Retinal pigment epithelial cell (primary cell): ENCODE results near the gene NPAS3.
A peak's percentile ranks its signal among the peaks of the same experiment; 100 is the strongest.

ENCODE experiments used
- DNase-seq: peaks from one replicate; pipeline ENCODE4 v3.0.0-alpha.2; 2010; ENCODE audit warnings: low read depth
- H3K4me3 ChIP-seq: 2 replicates; pipeline ENCODE4 v1.5.1; 2011; ENCODE audit warnings: mild to moderate bottlenecking, low read length, control low read depth, moderate library complexity
- TF ChIP-seq, protein P1 (sequence below): conservative IDR thresholded peaks from 2 replicates; pipeline ENCODE4 v1.5.1; 2011; ENCODE audit warnings: low read depth, low read length, control low read depth, inconsistent platforms

NPAS3 gene

DNA sequence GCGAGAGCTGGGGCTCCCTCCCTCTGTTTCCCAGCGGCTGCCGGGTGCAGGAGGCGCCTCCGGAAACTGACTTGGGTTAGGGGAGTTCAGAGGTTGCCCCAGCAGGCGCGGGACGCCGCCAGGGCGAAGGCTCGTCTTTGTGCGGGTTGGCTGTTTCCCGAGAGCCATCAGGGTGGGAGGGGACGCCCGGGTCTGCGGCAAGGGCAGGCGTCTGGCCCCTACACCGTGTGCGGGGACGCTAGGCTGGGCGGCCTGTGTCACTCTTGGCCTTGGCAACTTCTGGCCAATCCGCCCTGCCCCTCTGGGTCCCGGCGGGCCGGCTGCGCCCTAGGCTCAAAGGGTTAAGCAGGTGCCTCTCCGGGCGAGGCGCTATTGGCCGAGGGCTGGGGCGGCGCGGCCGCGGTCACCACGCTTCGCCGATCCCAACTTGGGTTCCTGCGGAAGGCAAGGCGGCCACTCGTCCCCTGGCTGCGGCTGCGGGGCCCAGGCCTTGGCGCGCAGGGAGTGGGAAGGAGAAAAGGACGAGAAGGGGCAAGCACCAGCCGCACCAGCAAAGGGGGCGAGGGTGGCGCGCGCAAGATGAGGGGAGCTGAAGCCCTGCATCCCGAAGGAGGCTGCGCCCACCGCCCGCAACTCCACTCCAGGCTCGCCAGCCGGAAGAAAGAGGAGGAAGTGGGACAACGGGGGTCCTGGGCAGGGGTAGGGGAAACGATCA, 5.6 kb upstream of the NPAS3 start:
- DNase-seq: no peak
- TF ChIP-seq, protein P1, sequence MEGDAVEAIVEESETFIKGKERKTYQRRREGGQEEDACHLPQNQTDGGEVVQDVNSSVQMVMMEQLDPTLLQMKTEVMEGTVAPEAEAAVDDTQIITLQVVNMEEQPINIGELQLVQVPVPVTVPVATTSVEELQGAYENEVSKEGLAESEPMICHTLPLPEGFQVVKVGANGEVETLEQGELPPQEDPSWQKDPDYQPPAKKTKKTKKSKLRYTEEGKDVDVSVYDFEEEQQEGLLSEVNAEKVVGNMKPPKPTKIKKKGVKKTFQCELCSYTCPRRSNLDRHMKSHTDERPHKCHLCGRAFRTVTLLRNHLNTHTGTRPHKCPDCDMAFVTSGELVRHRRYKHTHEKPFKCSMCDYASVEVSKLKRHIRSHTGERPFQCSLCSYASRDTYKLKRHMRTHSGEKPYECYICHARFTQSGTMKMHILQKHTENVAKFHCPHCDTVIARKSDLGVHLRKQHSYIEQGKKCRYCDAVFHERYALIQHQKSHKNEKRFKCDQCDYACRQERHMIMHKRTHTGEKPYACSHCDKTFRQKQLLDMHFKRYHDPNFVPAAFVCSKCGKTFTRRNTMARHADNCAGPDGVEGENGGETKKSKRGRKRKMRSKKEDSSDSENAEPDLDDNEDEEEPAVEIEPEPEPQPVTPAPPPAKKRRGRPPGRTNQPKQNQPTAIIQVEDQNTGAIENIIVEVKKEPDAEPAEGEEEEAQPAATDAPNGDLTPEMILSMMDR: no peak
- H3K4me3 ChIP-seq: peak overlapping the region; percentile 53

DNA sequence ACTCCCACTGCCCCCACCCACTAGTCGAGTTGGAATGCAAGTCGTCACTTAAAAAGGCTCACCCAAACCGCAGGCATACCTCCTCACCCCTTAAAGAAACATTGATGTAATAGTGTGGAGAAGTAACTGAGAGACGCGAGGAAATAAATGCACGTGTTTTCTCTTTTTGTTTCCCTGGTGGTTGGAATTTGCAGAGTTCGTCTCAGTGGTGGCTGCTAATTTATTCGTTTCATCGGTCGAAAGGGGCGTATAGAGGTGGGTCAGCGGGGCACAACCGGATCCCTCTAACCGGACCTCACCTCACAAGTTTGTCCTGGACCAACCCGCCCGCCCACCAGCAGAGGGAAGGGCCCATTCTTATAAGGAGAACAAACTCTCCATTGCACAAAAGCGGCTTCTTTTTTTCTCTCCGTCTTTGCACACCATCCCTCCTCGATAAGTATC, 5.0 kb upstream of the NPAS3 start:
- TF ChIP-seq, protein P1: peak; percentile 32
- H3K4me3 ChIP-seq: peak overlapping the region; percentile 53
- DNase-seq: no peak

DNA sequence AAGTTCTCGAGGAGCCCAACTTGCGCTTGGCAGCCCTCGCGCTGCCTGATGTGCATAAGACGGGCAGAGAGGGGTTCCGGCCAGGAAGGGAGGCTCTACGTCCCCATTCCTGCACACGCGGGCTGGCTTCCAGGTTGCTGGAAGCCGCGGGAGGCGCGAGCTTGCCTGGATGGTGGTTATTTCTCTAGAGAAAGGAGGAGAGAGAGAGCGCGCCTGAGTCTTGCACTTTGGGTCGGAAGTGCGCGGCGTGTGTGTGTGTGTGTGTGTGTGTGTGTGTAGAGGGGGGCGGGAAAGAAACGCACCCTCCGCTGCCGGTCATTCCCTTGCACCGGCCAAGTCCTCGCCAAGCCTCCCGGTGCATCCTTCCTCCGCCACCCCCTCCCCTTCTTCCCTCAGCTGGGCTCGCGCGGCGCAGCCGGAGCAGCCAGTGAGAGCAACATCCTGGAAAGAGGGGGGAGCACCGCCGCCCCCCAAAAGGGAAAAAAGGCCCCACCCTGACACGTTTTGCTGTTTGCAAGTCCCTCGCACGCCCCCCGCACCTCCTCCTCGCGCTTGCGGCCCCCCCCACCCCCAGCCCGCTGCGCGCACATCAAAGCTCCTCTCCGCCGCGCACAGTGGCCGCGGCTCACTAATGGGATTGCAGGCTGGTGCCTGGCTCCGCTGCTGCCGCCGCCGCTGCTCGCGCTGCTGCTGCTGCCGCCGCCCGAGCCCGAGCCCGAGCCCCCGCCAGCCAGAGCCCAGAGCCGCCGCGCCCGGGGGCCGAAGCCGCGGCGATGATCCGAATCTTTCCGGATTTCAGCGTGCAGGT, 4.4 kb upstream of the NPAS3 start:
- TF ChIP-seq, protein P1: no peak
- DNase-seq: no peak
- H3K4me3 ChIP-seq: peak overlapping the region; percentile 53

DNA sequence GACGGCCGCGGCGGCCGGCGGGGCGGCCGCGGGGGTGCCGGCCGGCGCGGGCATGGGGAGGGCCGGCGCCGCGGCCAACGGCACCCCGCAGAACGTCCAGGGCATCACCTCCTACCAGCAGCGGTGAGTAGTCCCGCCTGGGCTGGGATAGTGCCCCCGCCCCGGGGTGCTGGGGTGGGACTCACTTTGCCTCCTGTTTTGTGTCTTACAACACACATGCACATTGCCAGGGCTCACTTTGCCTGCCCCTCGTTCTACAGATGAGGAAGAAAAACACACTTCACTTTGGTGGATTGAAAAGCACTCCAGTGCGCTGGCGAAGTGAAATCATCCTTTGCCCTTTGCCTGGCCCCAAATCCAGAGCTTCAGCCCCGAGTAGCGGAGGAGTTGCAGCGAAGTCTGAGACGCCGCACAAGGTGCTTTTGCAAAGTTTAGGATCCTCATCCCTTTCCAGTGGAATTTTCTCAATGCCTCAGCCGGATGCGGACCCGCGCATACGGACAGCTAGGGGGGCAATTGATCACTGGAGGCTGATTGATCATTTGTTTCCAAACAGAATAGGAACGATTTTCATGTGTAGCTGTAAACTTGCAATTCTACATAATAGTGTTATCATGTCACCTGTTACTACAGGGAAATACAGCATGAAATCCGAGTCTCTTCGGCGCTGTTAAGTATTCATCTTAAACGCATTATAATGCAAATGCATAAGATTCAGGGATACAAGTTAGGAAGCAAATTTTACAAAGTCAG, 3.6 kb upstream of the NPAS3 start:
- no peak for DNase-seq
- H3K4me3 ChIP-seq: peak overlapping the region; percentile 48
- TF ChIP-seq, protein P1: no peak

DNA sequence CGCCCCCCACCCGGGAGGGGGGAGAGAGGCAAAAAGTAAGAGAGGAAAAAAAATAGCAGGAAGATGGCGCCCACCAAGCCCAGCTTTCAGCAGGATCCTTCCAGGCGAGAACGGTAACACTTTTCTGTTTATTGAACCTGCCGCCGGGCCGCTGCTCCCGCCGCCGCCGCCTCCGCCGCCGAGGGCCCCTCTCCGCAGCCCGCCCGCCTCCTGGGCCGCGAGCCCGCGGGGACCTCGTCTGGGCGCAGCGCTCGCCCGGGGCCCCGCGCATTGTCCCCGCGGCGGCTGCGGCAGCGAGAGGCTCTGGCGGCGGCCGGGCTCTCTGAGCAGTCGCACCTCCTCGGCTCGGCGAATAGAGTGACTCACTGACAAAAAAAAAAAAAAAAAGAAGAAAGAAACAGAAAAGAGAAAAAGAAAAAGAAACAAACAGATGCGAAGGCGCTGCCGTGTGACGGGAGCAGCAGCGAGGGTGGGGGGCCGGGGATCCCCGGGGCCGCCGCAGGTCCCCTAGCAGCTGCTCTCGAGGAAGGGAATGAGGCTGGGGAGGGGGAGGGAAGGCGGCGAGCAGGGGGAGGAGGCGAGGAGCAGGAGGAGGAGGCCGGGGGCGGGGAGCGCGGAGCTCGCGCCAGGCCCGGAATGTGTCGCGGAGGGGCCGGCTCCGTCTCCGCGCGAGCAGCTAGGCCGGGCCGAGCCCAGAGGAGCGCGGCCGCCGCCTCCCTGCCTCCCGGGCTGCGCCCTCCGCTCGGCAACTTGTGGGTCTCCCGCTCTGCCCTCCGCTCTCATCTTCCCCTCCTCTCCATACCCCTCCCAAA, 781 bp downstream of the NPAS3 start:
- TF ChIP-seq, protein P1: no peak
- DNase-seq: no peak
- H3K4me3 ChIP-seq: peak overlapping the region; percentile 58

DNA sequence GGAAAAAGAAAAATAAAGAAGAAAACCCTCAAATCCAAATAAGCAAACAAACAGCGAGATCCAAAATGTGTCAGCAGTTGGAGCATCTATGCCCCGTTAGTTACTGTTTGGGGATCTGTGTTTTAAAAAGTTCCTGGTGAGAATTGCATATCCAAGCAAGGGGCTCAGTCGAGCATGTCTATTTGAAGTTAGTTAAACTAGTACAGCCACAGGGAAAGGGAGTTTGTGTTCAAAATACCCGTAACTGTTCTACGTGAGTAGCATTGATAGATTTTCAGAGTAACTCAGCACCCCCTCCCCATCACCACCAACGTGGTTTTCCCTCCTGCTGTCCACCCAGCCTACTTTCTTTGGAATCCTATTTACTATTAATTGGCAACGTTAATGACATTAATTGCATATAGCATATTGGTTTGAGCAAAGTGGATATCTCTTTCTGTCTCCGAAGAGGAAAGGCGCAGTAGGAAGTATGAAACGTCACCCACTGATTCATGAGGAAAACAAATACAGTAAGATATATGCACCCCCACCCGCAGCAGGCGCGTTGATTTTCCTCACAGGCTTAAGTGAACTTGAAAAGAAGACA, 1.5 kb downstream of the NPAS3 start:
- TF ChIP-seq, protein P1: no peak
- DNase-seq: no peak
- H3K4me3 ChIP-seq: peak overlapping the region; percentile 58
